ENCODE results near the gene JMJD1C.

- TF ChIP-seq, protein P1, sequence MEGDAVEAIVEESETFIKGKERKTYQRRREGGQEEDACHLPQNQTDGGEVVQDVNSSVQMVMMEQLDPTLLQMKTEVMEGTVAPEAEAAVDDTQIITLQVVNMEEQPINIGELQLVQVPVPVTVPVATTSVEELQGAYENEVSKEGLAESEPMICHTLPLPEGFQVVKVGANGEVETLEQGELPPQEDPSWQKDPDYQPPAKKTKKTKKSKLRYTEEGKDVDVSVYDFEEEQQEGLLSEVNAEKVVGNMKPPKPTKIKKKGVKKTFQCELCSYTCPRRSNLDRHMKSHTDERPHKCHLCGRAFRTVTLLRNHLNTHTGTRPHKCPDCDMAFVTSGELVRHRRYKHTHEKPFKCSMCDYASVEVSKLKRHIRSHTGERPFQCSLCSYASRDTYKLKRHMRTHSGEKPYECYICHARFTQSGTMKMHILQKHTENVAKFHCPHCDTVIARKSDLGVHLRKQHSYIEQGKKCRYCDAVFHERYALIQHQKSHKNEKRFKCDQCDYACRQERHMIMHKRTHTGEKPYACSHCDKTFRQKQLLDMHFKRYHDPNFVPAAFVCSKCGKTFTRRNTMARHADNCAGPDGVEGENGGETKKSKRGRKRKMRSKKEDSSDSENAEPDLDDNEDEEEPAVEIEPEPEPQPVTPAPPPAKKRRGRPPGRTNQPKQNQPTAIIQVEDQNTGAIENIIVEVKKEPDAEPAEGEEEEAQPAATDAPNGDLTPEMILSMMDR (IDR thresholded peaks at IDR 0.05; ENCODE audit: extremely low read depth in 1 of 2, insufficient read depth in 1 of 2, low read depth in 1 of 2, low read length in 2 of 2): no peak
- no peak for TF ChIP-seq POLR2AphosphoS5 (IDR thresholded peaks at IDR 0.05; ENCODE audit: insufficient read depth, low read depth, low read length)
- TF ChIP-seq EZH2 (IDR thresholded peaks at IDR 0.05; ENCODE audit: borderline replicate concordance, low read depth, low read length, severe bottlenecking): no peak
- TF ChIP-seq JUN (IDR thresholded peaks at IDR 0.05; ENCODE audit: borderline replicate concordance, insufficient read depth, insufficient read length, low read depth): no peak
- no peak for TF ChIP-seq POLR2A (IDR thresholded peaks at IDR 0.05; ENCODE audit: low read depth, low read length)
- TF ChIP-seq, protein P2, sequence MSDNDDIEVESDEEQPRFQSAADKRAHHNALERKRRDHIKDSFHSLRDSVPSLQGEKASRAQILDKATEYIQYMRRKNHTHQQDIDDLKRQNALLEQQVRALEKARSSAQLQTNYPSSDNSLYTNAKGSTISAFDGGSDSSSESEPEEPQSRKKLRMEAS (IDR thresholded peaks at IDR 0.05; ENCODE audit: insufficient read depth, insufficient read length): no peak
- no peak for TF ChIP-seq MYC (IDR thresholded peaks at IDR 0.05; ENCODE audit: low read depth, low read length)
Measured at GRCh38 chr10:63391812-63392211, 74.0 kb downstream of the JMJD1C start.

Data from endothelial cell of umbilical vein (primary cell).